T-helper 2 cell treated with Interferon-gamma antibody and Interleukin-4, amounts not matched to agents 100 ng/mL and 5 ng/mL, for 36 hours (primary cell): ENCODE measurements around the gene FSTL1. TPM values are rescaled to one million over a fixed set of nuclear protein-coding genes. Genes with fewer than 3 reads are reported as not detected.

Source experiments
- intact Hi-C: fragments of 100-400 bp; cut with micrococcal nuclease; formaldehyde crosslinking; loops from one replicate; pipeline ENCODE4 v1.15.1; 2023
- total RNA-seq: library from RNA; stranded (reverse); gene quantifications from 2 replicates; pipeline ENCODE4 v1.2.3, GENCODE V29; 2022

The FSTL1 gene
- total RNA-seq: 0.14 and 0.25 TPM in 2 replicates

GRCh38 chr3:120450600-120451271 is at the start of gene FSTL1:
TSS of gene FSTL1 (minus strand) at chr3:120450992. CDS start at chr3:120450746, 246 bp downstream.
- intact Hi-C loops: no loop called here

- intact Hi-C loops: no loop called here
Measured at GRCh38 chr3:120498556-120499346, 48.0 kb upstream of the FSTL1 start.

GRCh38 chr3:120497818-120498217 is 47.0 kb upstream of the FSTL1 start:
- intact Hi-C loops: no loop called here

- intact Hi-C loops: no loop called here
Measured at GRCh38 chr3:120497336-120497735, 46.5 kb upstream of the FSTL1 start.

DNA sequence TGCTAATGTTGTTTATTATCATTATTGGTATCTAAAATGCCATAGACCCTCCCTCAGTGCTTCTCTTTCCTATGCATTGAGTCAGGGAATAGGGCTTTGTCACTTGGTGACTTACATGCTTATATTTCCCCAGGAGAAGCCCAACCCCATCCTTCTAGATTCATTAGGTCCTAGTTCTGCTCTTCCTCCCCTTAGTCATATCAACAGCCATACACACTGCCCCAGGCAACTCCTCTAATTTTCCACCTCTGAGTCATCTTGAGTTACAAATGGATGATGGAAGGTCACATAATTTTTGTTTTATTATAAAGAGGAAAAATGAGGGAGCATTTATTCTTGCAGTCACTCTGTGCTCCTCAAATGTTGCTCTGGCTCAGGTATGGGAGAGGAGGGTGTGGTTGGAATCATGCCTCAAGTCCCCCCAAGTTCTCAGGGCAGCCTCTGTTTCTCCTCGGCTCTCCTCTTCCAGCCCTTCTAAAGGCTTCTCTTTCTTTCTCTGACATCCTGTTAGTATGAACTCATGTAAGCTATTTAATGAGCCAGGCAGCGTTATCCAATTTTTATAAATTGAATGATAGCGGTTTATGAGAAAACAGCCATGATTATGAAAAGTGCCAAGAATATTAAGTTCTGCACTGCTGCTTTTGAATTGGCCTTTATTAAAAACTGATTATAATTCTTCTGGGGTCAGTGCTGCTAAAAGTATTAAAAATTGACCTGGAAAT is 45.6 kb upstream of the FSTL1 start:
- intact Hi-C loops: no loop called here

DNA sequence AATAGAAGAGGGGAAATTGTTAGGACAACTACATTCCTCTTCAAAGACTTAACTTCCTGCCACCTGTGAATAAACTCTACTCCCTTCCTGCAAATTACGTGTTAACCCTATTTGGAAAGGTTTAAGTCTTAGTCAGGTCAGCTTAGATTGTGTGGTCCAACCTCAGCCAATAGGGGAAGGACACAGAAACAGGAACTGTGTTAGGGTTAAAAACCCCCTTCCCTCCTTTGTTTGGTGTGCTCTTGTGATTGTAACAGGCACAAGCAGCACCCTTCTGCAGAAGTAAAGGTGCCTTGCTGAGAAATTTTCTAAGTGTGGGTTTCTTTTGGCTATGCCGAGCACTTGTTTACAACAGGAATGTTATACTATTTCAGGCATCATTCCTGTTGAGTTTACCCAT is 45.0 kb upstream of the FSTL1 start:
- intact Hi-C loops: no loop called here

DNA sequence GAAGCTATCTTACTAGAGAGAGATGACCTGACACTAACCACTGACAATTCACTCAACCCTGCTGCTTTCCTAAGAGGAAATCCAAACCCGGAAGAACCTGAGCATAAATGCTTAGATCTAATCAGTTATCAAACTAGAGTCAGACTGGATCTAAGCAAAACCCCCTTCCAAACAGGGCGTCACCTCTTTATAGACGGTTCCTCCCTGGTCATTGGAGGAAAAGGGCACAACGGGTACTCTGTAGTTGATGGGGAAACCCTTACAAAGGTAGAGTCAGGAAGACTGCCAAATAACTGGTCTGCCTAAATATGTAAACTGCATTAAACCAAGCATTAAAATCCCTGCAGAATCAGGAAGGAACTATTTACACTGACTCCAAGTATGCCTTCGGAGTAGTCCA is 41.3 kb upstream of the FSTL1 start:
- intact Hi-C loops: no loop called here

DNA sequence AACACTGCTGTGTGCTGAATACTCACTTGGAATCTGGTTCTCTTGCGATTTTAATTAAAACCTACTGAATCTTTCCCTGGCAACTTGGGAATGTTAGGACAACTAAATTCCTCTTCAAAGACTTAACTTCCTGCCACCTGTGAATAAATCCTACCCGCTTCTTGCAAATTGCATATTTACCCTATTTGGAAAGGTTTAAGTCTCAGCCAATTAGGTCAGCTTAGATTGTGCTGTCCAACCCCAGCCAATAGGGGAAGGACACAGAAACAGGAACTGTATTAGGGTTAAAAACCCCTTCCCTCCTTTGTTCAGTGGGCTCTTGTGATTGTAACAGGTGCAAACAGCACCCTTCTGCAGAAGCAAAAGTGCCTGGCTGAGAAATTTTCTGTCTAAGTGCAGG is 38.6 kb upstream of the FSTL1 start:
- intact Hi-C loops: no loop called here

GRCh38 chr3:120488296-120488695 is 37.5 kb upstream of the FSTL1 start:
- intact Hi-C loops: no loop called here

- intact Hi-C loops: no loop called here
Measured at GRCh38 chr3:120487191-120487650, 36.4 kb upstream of the FSTL1 start.

DNA sequence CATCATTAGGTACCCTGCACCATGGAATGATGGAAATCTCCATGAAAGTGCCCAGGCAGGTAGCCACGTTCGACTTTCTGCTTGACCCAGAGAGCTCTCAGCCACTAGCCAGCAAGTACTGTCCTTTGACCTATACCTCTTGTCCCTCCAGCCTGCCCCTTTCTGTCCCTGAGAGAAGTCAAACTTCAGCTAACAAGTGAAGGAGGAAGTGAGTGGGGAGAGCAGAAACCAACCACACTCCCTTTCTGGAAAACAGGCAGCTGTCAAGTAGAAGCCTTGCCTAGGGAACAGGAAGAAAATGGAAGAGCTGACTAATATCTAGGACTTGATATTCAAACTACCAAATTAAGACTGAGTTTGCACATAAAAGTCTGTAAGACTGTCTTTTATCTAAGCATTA is 30.3 kb upstream of the FSTL1 start:
- intact Hi-C loops: no loop called here

- intact Hi-C loops: no loop called here
Measured at GRCh38 chr3:120477781-120478180, 27.0 kb upstream of the FSTL1 start.

GRCh38 chr3:120475722-120476377 is 25.1 kb upstream of the FSTL1 start:
- intact Hi-C loops: no loop called here

DNA sequence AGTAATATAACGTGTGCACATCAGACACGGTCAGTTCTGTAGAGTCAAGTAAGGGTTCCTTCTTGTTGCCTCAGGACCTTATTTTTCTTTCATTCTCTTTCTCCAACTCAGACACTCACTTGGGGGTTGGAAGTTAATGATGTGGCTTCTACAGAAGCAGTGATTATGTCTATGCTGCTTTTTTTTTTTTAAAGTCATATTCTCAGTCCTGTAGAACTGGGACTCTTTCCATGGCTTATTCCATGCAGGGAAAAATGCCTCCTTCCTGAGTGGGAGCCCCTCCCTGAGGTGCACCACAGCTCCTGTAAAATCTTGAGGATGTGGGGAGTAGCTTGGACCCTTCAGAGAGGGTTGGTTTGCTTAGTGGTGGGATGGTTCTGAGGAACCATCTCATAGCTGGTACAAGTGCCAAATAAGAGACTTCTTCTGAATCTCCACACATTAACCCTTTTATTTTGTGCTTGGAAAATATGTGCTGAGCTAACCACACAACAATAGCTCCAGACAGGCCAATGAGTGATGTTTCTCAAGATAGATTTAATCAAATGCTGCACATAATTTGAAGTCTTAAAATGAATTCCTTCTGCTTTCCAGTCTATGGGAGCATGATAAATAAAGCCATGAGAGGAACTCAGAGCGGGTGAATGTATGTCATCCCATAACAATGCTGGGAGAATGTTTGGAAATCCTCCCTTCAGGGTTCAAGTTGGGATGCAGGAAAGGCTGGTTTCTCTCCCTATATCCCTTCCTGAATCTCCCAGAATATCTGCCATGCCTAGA is 23.3 kb upstream of the FSTL1 start:
- intact Hi-C loops: no loop called here

DNA sequence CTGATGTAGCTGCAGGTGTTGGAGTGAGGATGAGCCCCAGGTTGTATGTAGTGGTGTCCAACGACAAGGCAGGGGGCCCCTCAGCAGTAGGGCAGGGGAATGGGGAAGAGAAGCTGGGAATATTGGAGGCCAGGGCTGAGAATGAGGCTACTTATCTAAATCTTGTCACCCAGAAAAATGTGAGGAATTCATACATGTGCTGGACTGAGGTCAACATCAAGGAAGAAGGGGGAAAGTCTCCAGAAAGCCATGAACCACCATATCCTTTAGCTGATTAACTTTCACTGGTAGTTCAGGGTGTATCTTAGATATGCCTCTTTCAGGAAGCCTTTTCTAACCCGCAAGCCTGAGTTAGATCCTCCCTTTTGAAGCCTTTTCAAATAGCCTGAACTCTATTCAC is 22.6 kb upstream of the FSTL1 start:
- intact Hi-C loops: no loop called here

DNA sequence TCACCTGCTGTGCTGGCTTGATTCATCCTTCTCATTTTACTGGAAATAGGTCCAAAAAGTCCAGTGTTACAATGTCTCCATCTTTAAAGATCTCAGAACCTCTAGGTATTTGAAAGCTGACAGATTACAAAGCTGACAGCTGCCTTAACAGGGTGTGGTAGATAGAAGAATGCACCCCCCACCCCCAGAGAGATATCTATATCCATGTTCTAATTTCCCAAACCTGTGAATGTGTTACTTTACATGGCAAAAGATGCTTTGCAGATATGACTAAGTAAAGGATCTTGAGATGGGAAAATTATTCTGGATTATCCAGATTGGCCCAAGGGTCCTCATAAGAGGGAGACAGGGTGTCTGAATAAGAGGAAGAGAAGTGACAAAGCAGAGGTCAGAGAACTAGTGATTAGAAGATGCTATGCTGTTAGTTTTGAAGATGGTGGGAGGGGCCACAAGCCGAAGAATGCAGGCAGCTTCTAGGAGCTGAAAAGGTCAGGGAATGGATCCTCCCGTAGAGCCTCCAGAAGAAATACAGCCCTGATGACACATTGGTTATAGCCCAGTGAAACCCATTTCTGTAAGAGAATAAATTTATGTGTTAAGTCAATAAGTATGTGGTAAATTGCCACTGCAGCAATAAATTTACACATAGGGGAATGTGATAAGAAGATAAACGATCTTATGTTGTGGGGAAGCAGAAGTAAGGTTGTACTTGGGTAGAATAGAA is 21.5 kb upstream of the FSTL1 start:
- intact Hi-C loops: no loop called here

- intact Hi-C loops: no loop called here
Measured at GRCh38 chr3:120471643-120472042, 20.9 kb upstream of the FSTL1 start.

- intact Hi-C loops: no loop called here
Measured at GRCh38 chr3:120470870-120471269, 20.1 kb upstream of the FSTL1 start.

GRCh38 chr3:120469882-120470301 is 19.1 kb upstream of the FSTL1 start:
- intact Hi-C loops: no loop called here

DNA sequence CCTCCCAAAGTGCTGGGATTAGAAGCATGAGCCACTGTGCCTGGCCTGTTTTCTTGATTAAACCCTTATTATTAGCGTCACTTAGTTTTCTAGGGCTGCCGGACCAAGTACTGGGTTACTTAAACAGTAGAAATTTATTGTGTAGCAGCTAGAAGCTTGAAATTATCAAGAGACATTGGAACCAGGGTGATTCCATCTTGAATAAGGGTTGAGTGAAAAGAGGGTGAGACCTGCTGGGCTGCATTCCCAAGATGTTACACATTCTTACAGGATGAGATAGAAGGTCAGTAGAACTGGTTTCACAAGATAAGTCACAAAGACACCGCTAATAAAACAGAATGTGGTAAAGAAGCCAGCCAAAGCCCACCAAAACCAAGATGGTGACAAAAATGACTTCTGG is 18.6 kb upstream of the FSTL1 start:
- intact Hi-C loops: no loop called here
